Gastroesophageal sphincter (tissue), 3 donors: ENCODE results near the gene CNOT6L.

Experiments
- POLR2A ChIP-seq, 2 donors: fragments of 450-650 bp; IDR thresholded peaks; one replicate each; pipeline ENCODE4 v1.6.1; 2017; ENCODE audit warnings: antibody characterized with exemption in 2 of 2, mild to moderate bottlenecking in 2 of 2, moderate library complexity in 1 of 2
- TF ChIP-seq, protein P1 (sequence below), 4 experiments: fragments of 200-600 bp in 2 of 4; fragments of 450-650 bp in 2 of 4; sonication (generic) in 1 of 4; IDR thresholded peaks; one replicate each; pipeline ENCODE4 v1.5.1; 2017 to 2019; ENCODE audit warnings: antibody characterized with exemption in 4 of 4, mild to moderate bottlenecking in 2 of 4, moderate library complexity in 2 of 4

DNA sequence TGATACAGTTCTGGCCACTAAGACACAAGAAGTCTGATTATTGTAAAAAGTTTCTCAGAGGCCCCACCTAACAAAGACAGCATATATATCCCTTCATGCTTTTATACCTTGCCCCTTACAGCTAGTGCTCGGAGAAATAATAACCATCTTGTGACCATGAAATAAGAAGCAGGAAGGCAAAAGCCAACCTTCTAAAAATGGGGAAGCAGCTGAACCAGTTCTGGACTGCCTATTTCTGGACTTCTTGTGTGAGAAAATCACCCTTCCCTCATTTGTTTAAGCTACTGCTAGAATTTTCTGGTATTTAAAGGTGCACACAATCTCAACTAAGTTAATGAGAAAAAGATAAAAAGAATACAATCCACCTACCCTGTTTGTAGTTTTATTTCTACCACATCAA, 87.5 kb downstream of the CNOT6L start:
- TF ChIP-seq POLR2A (IDR thresholded peaks at IDR 0.05), result no peak
- TF ChIP-seq, protein P1, sequence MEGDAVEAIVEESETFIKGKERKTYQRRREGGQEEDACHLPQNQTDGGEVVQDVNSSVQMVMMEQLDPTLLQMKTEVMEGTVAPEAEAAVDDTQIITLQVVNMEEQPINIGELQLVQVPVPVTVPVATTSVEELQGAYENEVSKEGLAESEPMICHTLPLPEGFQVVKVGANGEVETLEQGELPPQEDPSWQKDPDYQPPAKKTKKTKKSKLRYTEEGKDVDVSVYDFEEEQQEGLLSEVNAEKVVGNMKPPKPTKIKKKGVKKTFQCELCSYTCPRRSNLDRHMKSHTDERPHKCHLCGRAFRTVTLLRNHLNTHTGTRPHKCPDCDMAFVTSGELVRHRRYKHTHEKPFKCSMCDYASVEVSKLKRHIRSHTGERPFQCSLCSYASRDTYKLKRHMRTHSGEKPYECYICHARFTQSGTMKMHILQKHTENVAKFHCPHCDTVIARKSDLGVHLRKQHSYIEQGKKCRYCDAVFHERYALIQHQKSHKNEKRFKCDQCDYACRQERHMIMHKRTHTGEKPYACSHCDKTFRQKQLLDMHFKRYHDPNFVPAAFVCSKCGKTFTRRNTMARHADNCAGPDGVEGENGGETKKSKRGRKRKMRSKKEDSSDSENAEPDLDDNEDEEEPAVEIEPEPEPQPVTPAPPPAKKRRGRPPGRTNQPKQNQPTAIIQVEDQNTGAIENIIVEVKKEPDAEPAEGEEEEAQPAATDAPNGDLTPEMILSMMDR (IDR thresholded peaks at IDR 0.05), result no peak
